C1 segment of cervical spinal cord (tissue), 14 donors: Measurements from ENCODE around the gene OSBPL2.

ENCODE experiments used
- DNase-seq, 14 donors: peaks; one replicate each; lab custom pipeline; 2025; lab: John Stamatoyannopoulos, UW

Gene OSBPL2

GRCh38 chr20:62337558-62338293, 99.4 kb downstream of the OSBPL2 start:
- DNase-seq = no peak

- no peak for DNase-seq
These were observed 99.9 kb downstream of the OSBPL2 start for GRCh38 chr20:62338294-62338620.

GRCh38 chr20:62339647-62340062, 101.3 kb downstream of the OSBPL2 start:
- no peak for DNase-seq

- no peak for DNase-seq
These were observed 104.6 kb downstream of the OSBPL2 start for GRCh38 chr20:62342910-62343309.

GRCh38 chr20:62344092-62344491, 105.8 kb downstream of the OSBPL2 start:
- DNase-seq = no peak

- DNase-seq = no peak
These were observed 106.5 kb downstream of the OSBPL2 start for GRCh38 chr20:62344782-62345181.
